A549 (cell line): ENCODE data around the gene PRDX2. TPM values are rescaled to one million over a fixed set of nuclear protein-coding genes. Genes with fewer than 3 reads are reported as not detected.

Experiments
- ATAC-seq, 2 experiments: fragments of 200-7000 bp in 1 of 2; fragments of >200 bp in 1 of 2; cut with Nextera tagmentation in 1 of 2; cut with Tn5 transposase in 1 of 2; 3 replicates each; pipeline versions ENCODE4 v1.8.0 to v1.9.1; 2018 to 2020; ENCODE audit warnings: mild to moderate bottlenecking in 1 of 2, moderate library complexity in 1 of 2
- CTCF ChIA-PET: fragments of 300-600 bp; sonication (Branson Sonifier 250); formaldehyde crosslinking; extraction: SDS; loops from one replicate; lab custom pipeline; 2021; ENCODE audit warnings: antibody characterized with exemption, inconsistent platforms; lab: Yijun Ruan, JAX
- POLR2A ChIA-PET: fragments of 350-600 bp; formaldehyde crosslinking; extraction: SDS; loops from one replicate; lab custom pipeline; 2021; ENCODE audit warnings: antibody characterized with exemption, inconsistent platforms; lab: Yijun Ruan, JAX
- DNase-seq, 2 experiments: peaks; one replicate each; pipeline versions ENCODE4 v3.0.0 to v3.0.0-alpha.2; 2011 to 2016; ENCODE audit warnings: low read depth in 1 of 2, low spot score in 1 of 2
- FAIRE-seq: peaks from 2 replicates; lab custom pipeline; 2011; peaks lifted over from hg19 to GRCh38; lab: Jason Lieb, UNC
- H3K27ac ChIP-seq, 2 experiments: fragments of >200 bp; sonication (Bioruptor Twin); formaldehyde crosslinking; 3 replicates each; pipeline ENCODE4 v1.5.1; 2016 to 2017
- H3K4me1 ChIP-seq: fragments of >200 bp; sonication (Bioruptor Twin); formaldehyde crosslinking; 3 replicates; pipeline ENCODE4 v1.6.1; 2016
- H3K4me2 ChIP-seq: fragments of >200 bp; sonication (Bioruptor Twin); formaldehyde crosslinking; 3 replicates; pipeline ENCODE4 v1.6.1; 2016
- H3K4me3 ChIP-seq: fragments of >200 bp; sonication (Bioruptor Twin); formaldehyde crosslinking; 3 replicates; pipeline ENCODE4 v1.5.1; 2016
- H3K9me3 ChIP-seq: fragments of >200 bp; sonication (Bioruptor Twin); formaldehyde crosslinking; 3 replicates; pipeline ENCODE4 v1.6.1; 2016
- CEBPB ChIP-seq, 2 experiments: fragments of >200 bp in 1 of 2; sonication (Bioruptor Twin) in 1 of 2; formaldehyde crosslinking in 1 of 2; IDR thresholded peaks; 2 replicates each; pipeline ENCODE4 v1.6.1; 2012 to 2016
- CHD4 ChIP-seq: fragments of 200-600 bp; sonication (generic); IDR thresholded peaks from 2 replicates; pipeline ENCODE4 v1.6.1; 2016; ENCODE audit warnings: antibody characterized with exemption, mild to moderate bottlenecking, borderline replicate concordance
- EP300 ChIP-seq, 2 experiments: fragments of >200 bp; sonication (Bioruptor Twin); formaldehyde crosslinking; IDR thresholded peaks; 2 replicates in 1 of 2; 3 replicates in 1 of 2; pipeline ENCODE4 v1.6.1; 2016 to 2017
- ESRRA ChIP-seq: fragments of 150-350 bp; IDR thresholded peaks from 2 replicates; pipeline ENCODE4 v1.6.1; 2014; ENCODE audit warnings: mild to moderate bottlenecking, low read length, borderline replicate concordance
- HEYL ChIP-seq: fragments of 250-450 bp; sonication (Bioruptor Pico); IDR thresholded peaks from 2 replicates; pipeline ENCODE4 v1.8.0; 2021; ENCODE audit warnings: mild to moderate bottlenecking, moderate library complexity
- HOXA7 ChIP-seq: fragments of 250-450 bp; sonication (Bioruptor Pico); IDR thresholded peaks from 2 replicates; pipeline ENCODE4 v1.5.0; 2020; ENCODE audit warnings: mild to moderate bottlenecking, moderate library complexity
- JUN ChIP-seq, 2 experiments: fragments of >200 bp; sonication (Bioruptor Twin); formaldehyde crosslinking; IDR thresholded peaks; 2 replicates in 1 of 2; 3 replicates in 1 of 2; pipeline ENCODE4 v1.6.1; 2016 to 2017
- MAZ ChIP-seq: fragments of 150-350 bp; IDR thresholded peaks from 2 replicates; pipeline ENCODE4 v1.6.1; 2014; ENCODE audit warnings: antibody characterized with exemption, low read depth, low read length, borderline replicate concordance
- POLR2A ChIP-seq: IDR thresholded peaks from 2 replicates; pipeline ENCODE4 v1.6.1; 2012; ENCODE audit warnings: mild to moderate bottlenecking, low read length
- POLR2AphosphoS2 ChIP-seq: conservative IDR thresholded peaks from 2 replicates; pipeline ENCODE4 v1.6.1; 2012; ENCODE audit warnings: low read length, improper control_type of control experiment, inconsistent platforms
- RAD21 ChIP-seq, 2 experiments: fragments of >200 bp in 1 of 2; sonication (Bioruptor Twin) in 1 of 2; formaldehyde crosslinking in 1 of 2; IDR thresholded peaks in 1 of 2; conservative IDR thresholded peaks in 1 of 2; 2 replicates in 1 of 2; 3 replicates in 1 of 2; pipeline ENCODE4 v1.6.1; 2012 to 2018; ENCODE audit warnings: inconsistent platforms in 1 of 2
- RCOR1 ChIP-seq: fragments of 150-350 bp; IDR thresholded peaks from 2 replicates; pipeline ENCODE4 v1.6.1; 2014; ENCODE audit warnings: antibody characterized with exemption, low read length, low read depth
- SMC3 ChIP-seq: fragments of >200 bp; sonication (Bioruptor Twin); formaldehyde crosslinking; IDR thresholded peaks from 3 replicates; pipeline ENCODE4 v1.6.1; 2018; ENCODE audit warnings: inconsistent platforms
- SREBF2 ChIP-seq: fragments of 450-650 bp; IDR thresholded peaks from 2 replicates; pipeline ENCODE4 v1.6.1; 2014; ENCODE audit warnings: mild to moderate bottlenecking, moderate library complexity
- ZFP36 ChIP-seq: fragments of 450-650 bp; IDR thresholded peaks from 2 replicates; pipeline ENCODE4 v1.6.1; 2014; ENCODE audit warnings: borderline replicate concordance; ENCODE audit not compliant: partially characterized antibody
- WGBS: methylation state at CpG from one replicate; pipeline ENCODE4 v1.1.6; 2017; ENCODE audit errors: missing lambda C conversion rate; 5-methylcytosine and 5-hydroxymethylcytosine counted together
- polyA plus RNA-seq, 4 experiments: library from polyadenylated mRNA; depleted of rRNA in 3 of 4; stranded (reverse); fragments of >200 nt; fragmentation: RNase III in 1 of 4; extraction: RNeasy Plus Mini Kit Qiagen cat#74134 plus additional on column Dnase treatment in 1 of 4; gene quantifications; 2 replicates in 3 of 4; 3 replicates in 1 of 4; pipeline ENCODE4 v1.2.3, GENCODE V29; 2011 to 2017
- TF ChIP-seq, protein P1 (sequence below): IDR thresholded peaks from 2 replicates; pipeline ENCODE4 v1.6.1; 2012
- TF ChIP-seq, protein P2 (sequence below): fragments of >200 bp; sonication (Bioruptor Twin); formaldehyde crosslinking; IDR thresholded peaks from 3 replicates; pipeline ENCODE4 v1.5.1; 2016
- TF ChIP-seq, protein P3 (sequence below): fragments of 450-650 bp; IDR thresholded peaks from 2 replicates; pipeline ENCODE4 v1.6.1; 2014; ENCODE audit warnings: antibody characterized with exemption
- TF ChIP-seq, protein P4 (sequence below): IDR thresholded peaks from 2 replicates; pipeline ENCODE4 v1.6.1; 2012; ENCODE audit warnings: low read depth, borderline replicate concordance

Gene PRDX2
- polyA plus RNA-seq, 2 of the 4 experiments (the other 2 are of a cell fraction): 0.57 to 0.84 TPM

DNA sequence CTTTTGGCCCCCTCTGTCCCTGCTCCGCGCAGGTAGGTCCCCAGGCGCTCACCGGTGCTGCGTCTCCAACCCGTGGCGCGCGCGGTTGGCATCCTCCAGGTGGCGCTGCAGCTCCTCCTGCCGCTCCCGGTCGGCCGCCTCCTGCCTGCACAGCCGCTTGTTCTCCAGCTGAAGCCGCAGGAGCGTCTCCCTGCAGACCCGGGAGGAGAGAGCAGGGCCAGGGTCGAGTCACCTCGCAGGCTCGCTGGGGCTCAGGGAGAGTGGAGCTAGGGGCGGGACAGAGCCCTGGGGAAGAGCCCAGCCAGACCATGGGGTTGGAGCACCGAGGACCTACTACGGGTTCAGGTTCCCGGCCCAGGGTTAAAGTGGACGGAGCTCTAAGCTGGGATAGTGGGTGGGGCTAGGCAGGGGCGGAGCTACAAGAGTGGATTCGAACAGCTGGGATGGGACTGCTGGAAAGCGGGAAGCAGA is 35.5 kb downstream of the PRDX2 start:
- FAIRE-seq: no peak
- H3K4me2 ChIP-seq: peak overlapping the region; percentile 58
- no peaks in the 10 kb centered on the region for H3K9me3 ChIP-seq
- WGBS: 1% methylated on average over 11 of the region's 30 CpGs
- TF ChIP-seq EP300 (IDR thresholded peaks at IDR 0.05): no peak
- TF ChIP-seq SMC3: peak; percentile 85
- TF ChIP-seq ESRRA: no peak
- TF ChIP-seq JUN (IDR thresholded peaks at IDR 0.05): peak in 1 of 2 experiments; percentile 26; a peak in 1 of 5 replicates
- TF ChIP-seq, protein P1, sequence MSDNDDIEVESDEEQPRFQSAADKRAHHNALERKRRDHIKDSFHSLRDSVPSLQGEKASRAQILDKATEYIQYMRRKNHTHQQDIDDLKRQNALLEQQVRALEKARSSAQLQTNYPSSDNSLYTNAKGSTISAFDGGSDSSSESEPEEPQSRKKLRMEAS: 0 out of 2 replicates have a peak, but pooled peaks have one; percentile 31
- TF ChIP-seq CHD4: no peak
- TF ChIP-seq, protein P2, sequence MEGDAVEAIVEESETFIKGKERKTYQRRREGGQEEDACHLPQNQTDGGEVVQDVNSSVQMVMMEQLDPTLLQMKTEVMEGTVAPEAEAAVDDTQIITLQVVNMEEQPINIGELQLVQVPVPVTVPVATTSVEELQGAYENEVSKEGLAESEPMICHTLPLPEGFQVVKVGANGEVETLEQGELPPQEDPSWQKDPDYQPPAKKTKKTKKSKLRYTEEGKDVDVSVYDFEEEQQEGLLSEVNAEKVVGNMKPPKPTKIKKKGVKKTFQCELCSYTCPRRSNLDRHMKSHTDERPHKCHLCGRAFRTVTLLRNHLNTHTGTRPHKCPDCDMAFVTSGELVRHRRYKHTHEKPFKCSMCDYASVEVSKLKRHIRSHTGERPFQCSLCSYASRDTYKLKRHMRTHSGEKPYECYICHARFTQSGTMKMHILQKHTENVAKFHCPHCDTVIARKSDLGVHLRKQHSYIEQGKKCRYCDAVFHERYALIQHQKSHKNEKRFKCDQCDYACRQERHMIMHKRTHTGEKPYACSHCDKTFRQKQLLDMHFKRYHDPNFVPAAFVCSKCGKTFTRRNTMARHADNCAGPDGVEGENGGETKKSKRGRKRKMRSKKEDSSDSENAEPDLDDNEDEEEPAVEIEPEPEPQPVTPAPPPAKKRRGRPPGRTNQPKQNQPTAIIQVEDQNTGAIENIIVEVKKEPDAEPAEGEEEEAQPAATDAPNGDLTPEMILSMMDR: peak; percentile 78
- no peak for TF ChIP-seq MAZ
- TF ChIP-seq POLR2A: peak; percentile 23; the same call in 1 of the 2 replicates
- peak; percentile 69 to 80 for TF ChIP-seq RAD21 (conservative IDR thresholded peaks at IDR 0.05 in 1 of 2, IDR thresholded peaks at IDR 0.05 in 1 of 2)
- no peaks in the 10 kb centered on the region for H3K4me1 ChIP-seq
- peak; percentile 82 to 84 for DNase-seq
- peak; percentile 97 for ATAC-seq
- peak overlapping the region; percentile 40 for H3K4me3 ChIP-seq
- CTCF ChIA-PET: interaction anchor here (0.6 to 38.2 kb wide), 32 partner anchors 3 to 328 kb away, joined by 3 to 901 read pairs (median 4); partner anchors contain the start of genes BEST2, DNASE2, GET3 and HOOK2
- H3K27ac ChIP-seq: peak overlapping the region; percentile 48 to 87; a peak in 5 of 6 replicates
- POLR2A ChIA-PET: interaction anchor here (1.0 to 2.1 kb wide), 6 partner anchors 23 to 37 kb away, joined by 3 to 32 read pairs (median 3); partner anchors contain the start of genes GET3 and JUNB

DNA sequence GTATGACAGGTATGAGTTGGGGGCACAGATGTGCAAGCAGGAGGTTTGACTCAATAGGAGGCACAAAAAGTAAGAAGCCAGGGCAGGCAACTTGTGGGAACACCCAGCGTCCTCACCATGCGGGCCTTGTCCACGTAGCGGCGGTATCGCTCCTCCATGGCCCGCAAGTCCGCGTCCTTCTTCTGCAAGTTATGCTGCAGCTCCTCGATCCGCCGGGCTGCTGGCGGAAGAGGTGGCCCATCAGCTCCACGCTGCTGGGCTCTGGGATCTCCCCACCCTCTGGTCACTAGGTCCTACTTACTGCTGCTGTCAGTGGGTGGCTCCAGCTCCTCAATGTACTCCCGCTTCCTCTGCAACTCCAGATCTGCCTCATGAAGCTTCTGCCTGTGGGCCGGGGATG is 36.9 kb downstream of the PRDX2 start:
- CTCF ChIA-PET: interaction anchor here (0.6 to 38.2 kb wide), 15 partner anchors 4 to 183 kb away, joined by 3 to 901 read pairs (median 8); partner anchors contain the start of genes BEST2, DNASE2, GET3 and HOOK2
- ATAC-seq: no peak
- H3K4me1 ChIP-seq: no peaks in the 10 kb centered on the region
- H3K27ac ChIP-seq: no peak overlapping the region
- no peaks in the 10 kb centered on the region for H3K9me3 ChIP-seq
- TF ChIP-seq CEBPB (IDR thresholded peaks at IDR 0.05) (no peak), POLR2AphosphoS2 (no peak)
- TF ChIP-seq, protein P2: no peak
- TF ChIP-seq, protein P3, sequence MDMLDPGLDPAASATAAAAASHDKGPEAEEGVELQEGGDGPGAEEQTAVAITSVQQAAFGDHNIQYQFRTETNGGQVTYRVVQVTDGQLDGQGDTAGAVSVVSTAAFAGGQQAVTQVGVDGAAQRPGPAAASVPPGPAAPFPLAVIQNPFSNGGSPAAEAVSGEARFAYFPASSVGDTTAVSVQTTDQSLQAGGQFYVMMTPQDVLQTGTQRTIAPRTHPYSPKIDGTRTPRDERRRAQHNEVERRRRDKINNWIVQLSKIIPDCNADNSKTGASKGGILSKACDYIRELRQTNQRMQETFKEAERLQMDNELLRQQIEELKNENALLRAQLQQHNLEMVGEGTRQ: no peak
- DNase-seq: no peak
- H3K4me3 ChIP-seq: no peak overlapping the region
- WGBS: 94% methylated on average over 16 of the region's 16 CpGs
- FAIRE-seq: no peak
- POLR2A ChIA-PET: interaction anchor here (2.1 kb wide), 1 partner anchor 28 kb away, joined by 32 read pairs; the partner anchor contains the start of gene JUNB
- no peak overlapping the region for H3K4me2 ChIP-seq

DNA sequence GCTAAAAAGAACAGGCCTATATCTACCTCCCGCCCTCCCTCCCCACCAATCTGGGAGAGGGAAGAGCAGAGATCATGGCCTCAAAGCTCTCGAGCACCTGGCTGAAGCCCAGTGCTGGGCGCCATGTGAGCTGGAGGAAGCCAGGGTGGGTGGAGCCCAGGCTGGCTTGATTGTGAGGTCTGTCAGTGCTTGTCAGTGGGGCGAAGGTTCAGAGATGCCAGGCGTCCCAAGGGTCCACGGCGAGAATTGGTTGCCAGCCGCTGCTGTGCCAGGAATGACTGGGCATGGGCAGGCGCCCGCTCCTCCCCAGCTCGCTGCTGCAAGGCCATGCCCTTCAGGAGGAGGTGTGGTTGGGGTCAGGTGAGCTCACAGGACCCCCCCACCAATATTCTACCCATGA is 38.5 kb downstream of the PRDX2 start:
- no peak for FAIRE-seq
- Histone ChIP-seq H3K4me3 (no peak overlapping the region), H3K27ac (no peak overlapping the region), H3K4me2 (no peak overlapping the region)
- POLR2A ChIA-PET: no interaction called here
- 95% methylated on average over 11 of the region's 11 CpGs for WGBS
- TF ChIP-seq ZFP36 (no peak), CEBPB (IDR thresholded peaks at IDR 0.05) (no peak), RCOR1 (no peak), SREBF2 (no peak), HOXA7 (CRISPR knock-in tag) (no peak), HEYL (CRISPR knock-in tag) (no peak), POLR2A (no peak)
- TF ChIP-seq, protein P4, sequence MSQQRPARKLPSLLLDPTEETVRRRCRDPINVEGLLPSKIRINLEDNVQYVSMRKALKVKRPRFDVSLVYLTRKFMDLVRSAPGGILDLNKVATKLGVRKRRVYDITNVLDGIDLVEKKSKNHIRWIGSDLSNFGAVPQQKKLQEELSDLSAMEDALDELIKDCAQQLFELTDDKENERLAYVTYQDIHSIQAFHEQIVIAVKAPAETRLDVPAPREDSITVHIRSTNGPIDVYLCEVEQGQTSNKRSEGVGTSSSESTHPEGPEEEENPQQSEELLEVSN: no peak
- TF ChIP-seq, all 56 proteins: peak for 0
- no peak for DNase-seq
- ATAC-seq: no peak
- Histone ChIP-seq H3K4me1 (no peaks in the 10 kb centered on the region), H3K9me3 (no peaks in the 10 kb centered on the region)
- CTCF ChIA-PET: interaction anchor here (0.9 to 38.2 kb wide), 7 partner anchors 6 to 84 kb away, joined by 3 to 901 read pairs (median 79); partner anchors contain the start of genes BEST2, GET3, HOOK2 and JUNB
